ENCODE measurements around the gene NKAIN2.

NKAIN2 gene

GRCh38 chr6:123808556-123808955, 4.9 kb downstream of the NKAIN2 start:
- ChIA-PET CTCF (interaction anchor here (0.6 to 1.5 kb wide), 3 partner anchors 30 to 415 kb away, joined by 3 read pairs; no protein-coding TSS in a partner anchor), POLR2A (no interaction called here)

GRCh38 chr6:123810214-123810613, 6.5 kb downstream of the NKAIN2 start:
- no peaks in the 10 kb centered on the region for H3K9me3 ChIP-seq (ENCODE audit: control insufficient read depth, insufficient read depth, low read depth, low read length)
- ChIA-PET CTCF (interaction anchor here (1.6 kb wide), 1 partner anchor 8 kb away, joined by 5 read pairs; no protein-coding TSS in a partner anchor), POLR2A (no interaction called here)
- no peak for TF ChIP-seq ZNF48 (tag by site-specific recombination; IDR thresholded peaks at IDR 0.05)
- TF ChIP-seq PRDM10 (tag by site-specific recombination; IDR thresholded peaks at IDR 0.05): peak; percentile 34; the same call in 1 of the 2 replicates
- no peak overlapping the region for H3K27ac ChIP-seq (ENCODE audit: extremely low read depth, low read depth, low read length)
- peaks cover 14% of the 10 kb centered on the region for H3K4me1 ChIP-seq (ENCODE audit: control insufficient read depth, insufficient read depth, low read length)
- H3K4me3 ChIP-seq (ENCODE audit: low read depth, low read length): no peak overlapping the region
- H3K36me3 ChIP-seq (ENCODE audit: control insufficient read depth in 2 of 2, insufficient read depth in 1 of 2, low read length in 2 of 2): no peaks in the 10 kb centered on the region

More at GRCh38 chr6:123808556-123808955, 4.9 kb downstream of the NKAIN2 start:
- TF ChIP-seq ZNF660 (tag by site-specific recombination; IDR thresholded peaks at IDR 0.05) (no peak), ZNF600 (tag by site-specific recombination; IDR thresholded peaks at IDR 0.05) (0 out of 2 replicates have a peak, but pooled peaks have one; percentile 21), YY1 (tag by site-specific recombination; IDR thresholded peaks at IDR 0.05) (no peak), BCL11B (tag by site-specific recombination; IDR thresholded peaks at IDR 0.05; ENCODE audit: low read depth) (no peak), ZSCAN16 (tag by site-specific recombination; IDR thresholded peaks at IDR 0.05) (no peak), ZNF664 (tag by site-specific recombination; IDR thresholded peaks at IDR 0.05) (no peak), GLI4 (tag by site-specific recombination; IDR thresholded peaks at IDR 0.05) (no peak), ZNF610 (tag by site-specific recombination; IDR thresholded peaks at IDR 0.05; ENCODE audit: borderline replicate concordance) (no peak), ZNF549 (tag by site-specific recombination; IDR thresholded peaks at IDR 0.05) (peak; percentile 50; the same call in 1 of the 2 replicates), ZNF501 (tag by site-specific recombination; IDR thresholded peaks at IDR 0.05) (no peak), ZNF639 (tag by site-specific recombination; IDR thresholded peaks at IDR 0.05) (no peak), ZBTB17 (tag by site-specific recombination; IDR thresholded peaks at IDR 0.05) (no peak), RBAK (tag by site-specific recombination; IDR thresholded peaks at IDR 0.05) (no peak), ELK4 (IDR thresholded peaks at IDR 0.05; ENCODE audit: borderline replicate concordance, low read depth, low read length) (no peak), ZNF362 (tag by site-specific recombination; IDR thresholded peaks at IDR 0.05) (no peak), ZNF114 (tag by site-specific recombination; IDR thresholded peaks at IDR 0.05) (no peak), ZNF544 (tag by site-specific recombination; IDR thresholded peaks at IDR 0.05) (no peak), ZNF785 (tag by site-specific recombination; IDR thresholded peaks at IDR 0.05) (no peak), EGR2 (tag by site-specific recombination; IDR thresholded peaks at IDR 0.05; ENCODE audit: low read depth) (no peak), ZNF837 (tag by site-specific recombination; IDR thresholded peaks at IDR 0.05) (no peak), ZNF394 (tag by site-specific recombination; IDR thresholded peaks at IDR 0.05; ENCODE audit: borderline replicate concordance) (peak; percentile 81), HOXD13 (CRISPR knock-in tag; IDR thresholded peaks at IDR 0.05; ENCODE audit: borderline replicate concordance) (no peak), ZBTB44 (tag by site-specific recombination; IDR thresholded peaks at IDR 0.05) (0 out of 2 replicates have a peak, but pooled peaks have one; percentile 25)
- H3K4me1 ChIP-seq (ENCODE audit: control insufficient read depth, insufficient read depth, low read length): peaks cover 14% of the 10 kb centered on the region
- no peak overlapping the region for H3K4me3 ChIP-seq (ENCODE audit: low read depth, low read length)
- H3K9me3 ChIP-seq (ENCODE audit: control insufficient read depth, insufficient read depth, low read depth, low read length): no peaks in the 10 kb centered on the region
- no peaks in the 10 kb centered on the region for H3K36me3 ChIP-seq (ENCODE audit: control insufficient read depth in 2 of 2, insufficient read depth in 1 of 2, low read length in 2 of 2)
- no peak overlapping the region for H3K27ac ChIP-seq (ENCODE audit: extremely low read depth, low read depth, low read length)
